Hematopoietic multipotent progenitor cell (in vitro differentiated cells): ENCODE measurements around the gene RXRA. TPM values are rescaled to one million over a fixed set of nuclear protein-coding genes. Genes with fewer than 3 reads are reported as not detected.
"Not testable (repeated sequence)": the region's sequence is repeated elsewhere in the genome, so short reads cannot be mapped to it uniquely, and the experiment has no call there.

Experiments used
- DNase-seq, 3 donors: peaks; one replicate each; pipeline ENCODE4 v3.0.0-alpha.2; 2011 to 2015; ENCODE audit warnings: low read depth in 2 of 3, low spot score in 2 of 3
- total RNA-seq: library from RNA; depleted of rRNA; stranded (reverse); fragments of >200 nt; gene quantifications from one replicate; pipeline ENCODE4 v1.2.3, GENCODE V29; 2012

Gene RXRA
- total RNA-seq, 1 donor: 27.7 TPM

- DNase-seq: no peak
These were observed 18.3 kb upstream of the RXRA start for GRCh38 chr9:134307674-134308638.

GRCh38 chr9:134308639-134309220 lies 17.5 kb upstream of the RXRA start:
- DNase-seq: not testable (repeated sequence)

GRCh38 chr9:134313470-134313869 lies 12.8 kb upstream of the RXRA start:
- no peak for DNase-seq

GRCh38 chr9:134314039-134314949 lies 12.0 kb upstream of the RXRA start:
- no peak for DNase-seq

- DNase-seq: no peak
These were observed 11.1 kb upstream of the RXRA start for GRCh38 chr9:134314950-134315715.

- no peak for DNase-seq
These were observed 10.4 kb upstream of the RXRA start for GRCh38 chr9:134315716-134316448.

- DNase-seq: peak in 2 of 3 donors; percentile 76 to 78
These were observed 9.7 kb upstream of the RXRA start for GRCh38 chr9:134316449-134317160.

GRCh38 chr9:134317400-134317789 lies 8.9 kb upstream of the RXRA start:
- DNase-seq: no peak

GRCh38 chr9:134317790-134318414 lies 8.4 kb upstream of the RXRA start:
- DNase-seq: no peak

- no peak for DNase-seq
These were observed 7.8 kb upstream of the RXRA start for GRCh38 chr9:134318481-134318891.

- no peak for DNase-seq
These were observed 7.3 kb upstream of the RXRA start for GRCh38 chr9:134318941-134319305.

- no peak for DNase-seq
These were observed 6.7 kb upstream of the RXRA start for GRCh38 chr9:134319306-134320125.

GRCh38 chr9:134320126-134320867 lies 6.0 kb upstream of the RXRA start:
- no peak for DNase-seq

GRCh38 chr9:134320868-134321471 lies 5.3 kb upstream of the RXRA start:
- no peak for DNase-seq

- no peak for DNase-seq
These were observed 4.7 kb upstream of the RXRA start for GRCh38 chr9:134321531-134321930.

- no peak for DNase-seq
These were observed 4.1 kb upstream of the RXRA start for GRCh38 chr9:134321946-134322741.
